Muscle layer of colon (tissue), 2 donors: ENCODE data around the gene MEPE.

Experiments
- H3K27ac ChIP-seq: one replicate; pipeline ENCODE4 v1.7.0; 2013; ENCODE audit warnings: low read depth, mild to moderate bottlenecking, low read length, moderate library complexity
- H3K27me3 ChIP-seq, 2 donors: one replicate each; pipeline ENCODE4 v1.7.0; 2013; ENCODE audit warnings: low read length in 2 of 2, mild to moderate bottlenecking in 2 of 2; ENCODE audit not compliant: insufficient read depth in 2 of 2, control insufficient read depth in 1 of 2
- H3K36me3 ChIP-seq: one replicate; pipeline ENCODE4 v1.7.0; 2013; ENCODE audit warnings: mild to moderate bottlenecking, low read length; ENCODE audit not compliant: insufficient read depth
- H3K4me1 ChIP-seq: one replicate; pipeline ENCODE4 v1.7.0; 2013; ENCODE audit warnings: mild to moderate bottlenecking, low read length; ENCODE audit not compliant: insufficient read depth
- H3K4me3 ChIP-seq, 2 donors: one replicate each; pipeline ENCODE4 v1.7.0; 2013; ENCODE audit warnings: low read length in 2 of 2, low read depth in 1 of 2, mild to moderate bottlenecking in 1 of 2, moderate library complexity in 1 of 2
- H3K9ac ChIP-seq: one replicate; pipeline ENCODE4 v1.7.0; 2013; ENCODE audit warnings: low read length
- H3K9me3 ChIP-seq: one replicate; pipeline ENCODE4 v1.7.0; 2013; ENCODE audit warnings: mild to moderate bottlenecking, low read length
- donor health status: abdominal sarcoma.
- donor health status: Adenocarcinoma of cecum.

Gene MEPE

DNA sequence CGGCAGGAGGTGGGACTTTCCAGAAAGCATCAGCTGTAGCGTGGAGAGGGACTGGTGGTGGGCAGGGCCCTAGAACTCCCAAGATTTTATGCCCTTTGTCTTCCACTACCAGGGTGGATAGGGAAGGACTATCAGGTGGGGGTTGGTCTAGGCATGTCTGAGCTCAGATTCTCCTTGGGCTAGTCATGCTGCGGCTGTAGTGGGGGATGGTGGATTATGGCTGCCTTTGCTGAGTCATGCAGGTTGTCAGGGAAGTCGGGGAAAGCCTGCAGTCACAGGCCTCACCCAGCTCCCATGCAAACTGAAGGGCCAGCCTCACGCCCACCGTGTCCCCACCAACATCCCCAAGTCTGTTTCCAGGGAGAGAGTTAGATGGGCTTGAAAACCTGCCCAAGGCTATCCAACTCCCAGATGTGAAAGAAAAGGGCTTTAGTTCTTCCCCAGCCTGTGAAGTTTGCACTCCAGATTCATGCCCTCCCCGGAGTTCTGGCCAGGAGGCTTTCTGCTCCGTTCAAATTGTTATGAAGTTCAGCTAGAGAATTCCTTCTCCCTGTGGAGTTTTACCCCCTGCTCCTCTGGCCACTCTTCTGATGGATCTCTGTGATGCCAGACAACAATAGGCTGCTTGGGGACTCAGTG lies 13.4 kb upstream of the MEPE start:
- Histone ChIP-seq H3K36me3 (no peaks in the 10 kb centered on the region), H3K27ac (no peak overlapping the region), H3K4me1 (no peaks in the 10 kb centered on the region), H3K27me3 (no peaks in the 10 kb centered on the region), H3K4me3 (no peak overlapping the region), H3K9ac (no peak overlapping the region), H3K9me3 (no peaks in the 10 kb centered on the region)

DNA sequence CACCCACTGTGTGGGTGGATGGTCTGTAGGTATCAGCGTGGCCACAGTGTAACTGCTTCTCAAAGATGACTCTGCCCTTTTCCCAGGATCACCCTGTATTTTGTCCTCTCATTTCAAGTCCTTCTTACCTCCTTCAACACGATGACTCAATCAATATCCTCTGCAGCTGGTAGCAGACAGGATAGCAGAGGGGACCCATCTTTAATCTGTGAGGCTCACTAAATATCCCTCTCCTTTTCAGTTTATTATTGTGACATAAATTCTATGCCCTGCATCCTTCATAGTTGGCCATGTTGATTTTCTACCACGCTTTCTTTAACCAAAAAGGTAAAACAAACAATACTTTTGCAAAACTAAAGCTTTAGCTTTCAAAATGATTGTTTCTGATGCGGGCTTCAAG lies 9.6 kb upstream of the MEPE start:
- Histone ChIP-seq H3K9ac (no peak overlapping the region), H3K4me3 (no peak overlapping the region), H3K4me1 (no peaks in the 10 kb centered on the region), H3K27me3 (no peaks in the 10 kb centered on the region), H3K9me3 (no peaks in the 10 kb centered on the region), H3K27ac (no peak overlapping the region), H3K36me3 (no peaks in the 10 kb centered on the region)

DNA sequence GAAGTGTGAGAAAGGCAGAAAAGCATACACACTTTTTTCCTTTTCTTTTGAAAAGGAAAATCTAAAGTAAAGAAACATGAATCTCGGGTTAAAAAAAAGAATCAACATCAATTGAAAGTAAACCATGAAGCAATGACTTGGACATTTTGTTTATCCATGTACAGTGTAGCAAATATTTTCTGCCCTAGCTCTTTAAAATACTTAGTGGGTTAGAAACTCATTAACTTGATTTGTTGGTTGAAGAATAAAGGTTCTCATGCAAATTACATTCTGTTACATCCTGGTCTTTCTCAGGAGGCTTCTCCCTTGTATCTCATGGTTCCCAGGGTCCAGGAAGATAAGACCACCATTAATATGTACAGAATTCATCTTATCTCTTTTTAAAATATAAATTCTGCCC lies 9.0 kb upstream of the MEPE start:
- no peak overlapping the region for H3K4me3 ChIP-seq
- H3K9me3 ChIP-seq: no peaks in the 10 kb centered on the region

GRCh38 chr4:87824352-87824751 lies 8.4 kb upstream of the MEPE start:
- no peaks in the 10 kb centered on the region for H3K36me3 ChIP-seq
- no peaks in the 10 kb centered on the region for H3K27me3 ChIP-seq
- H3K9me3 ChIP-seq: no peaks in the 10 kb centered on the region

More for the DNA sequence above, 9.0 kb upstream of the MEPE start:
- Histone ChIP-seq H3K9ac (no peak overlapping the region), H3K27ac (no peak overlapping the region), H3K36me3 (no peaks in the 10 kb centered on the region), H3K4me1 (no peaks in the 10 kb centered on the region), H3K27me3 (no peaks in the 10 kb centered on the region)

GRCh38 chr4:87834401-87834800 lies 1.6 kb downstream of the MEPE start:
- H3K36me3 ChIP-seq: no peaks in the 10 kb centered on the region
- H3K4me3 ChIP-seq: no peak overlapping the region
- no peaks in the 10 kb centered on the region for H3K27me3 ChIP-seq
- H3K9me3 ChIP-seq: no peaks in the 10 kb centered on the region
- no peak overlapping the region for H3K9ac ChIP-seq
- peaks cover 4% of the 10 kb centered on the region for H3K4me1 ChIP-seq
- H3K27ac ChIP-seq: no peak overlapping the region

More at GRCh38 chr4:87824352-87824751, 8.4 kb upstream of the MEPE start:
- Histone ChIP-seq H3K4me1 (no peaks in the 10 kb centered on the region), H3K9ac (no peak overlapping the region), H3K4me3 (no peak overlapping the region), H3K27ac (no peak overlapping the region)

- no peaks in the 10 kb centered on the region for H3K9me3 ChIP-seq
- no peak overlapping the region for H3K4me3 ChIP-seq
- no peaks in the 10 kb centered on the region for H3K36me3 ChIP-seq
- no peak overlapping the region for H3K27ac ChIP-seq
- H3K9ac ChIP-seq: no peak overlapping the region
- H3K4me1 ChIP-seq: peaks cover 7% of the 10 kb centered on the region
- H3K27me3 ChIP-seq: no peaks in the 10 kb centered on the region
Measured at GRCh38 chr4:87835197-87835596, 2.4 kb downstream of the MEPE start.

GRCh38 chr4:87835743-87836142 lies 3.0 kb downstream of the MEPE start:
- no peak overlapping the region for H3K4me3 ChIP-seq
- H3K9ac ChIP-seq: no peak overlapping the region
- H3K36me3 ChIP-seq: no peaks in the 10 kb centered on the region
- peaks cover 7% of the 10 kb centered on the region for H3K4me1 ChIP-seq
- H3K27me3 ChIP-seq: no peaks in the 10 kb centered on the region
- no peaks in the 10 kb centered on the region for H3K9me3 ChIP-seq
- H3K27ac ChIP-seq: no peak overlapping the region

DNA sequence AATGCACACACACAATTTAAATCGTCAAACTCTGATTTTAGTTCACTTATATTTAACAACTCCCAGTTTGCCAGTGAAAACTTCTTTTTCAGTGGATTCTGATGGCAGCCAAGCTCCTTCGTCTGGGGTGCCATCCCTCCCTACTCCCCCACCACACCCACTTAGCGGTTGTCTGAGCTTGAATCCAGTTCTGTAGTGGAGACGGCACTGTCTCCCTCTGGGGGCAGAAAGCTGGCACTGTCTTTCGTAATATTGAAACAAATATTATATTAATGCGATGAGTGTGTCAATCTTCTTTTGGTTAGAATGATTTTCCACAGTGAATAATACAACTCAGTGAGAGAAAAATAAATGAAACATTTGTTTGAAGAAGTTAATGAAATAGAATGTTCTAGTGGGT lies 5.4 kb downstream of the MEPE start:
- no peak overlapping the region for H3K4me3 ChIP-seq
- no peaks in the 10 kb centered on the region for H3K36me3 ChIP-seq
- H3K27ac ChIP-seq: no peak overlapping the region
- H3K9ac ChIP-seq: no peak overlapping the region
- no peaks in the 10 kb centered on the region for H3K9me3 ChIP-seq
- H3K4me1 ChIP-seq: peaks cover 7% of the 10 kb centered on the region
- no peaks in the 10 kb centered on the region for H3K27me3 ChIP-seq

- no peak overlapping the region for H3K9ac ChIP-seq
- no peak overlapping the region for H3K4me3 ChIP-seq
- H3K9me3 ChIP-seq: no peaks in the 10 kb centered on the region
- no peaks in the 10 kb centered on the region for H3K36me3 ChIP-seq
- H3K27me3 ChIP-seq: no peaks in the 10 kb centered on the region
- peaks cover 7% of the 10 kb centered on the region for H3K4me1 ChIP-seq
- H3K27ac ChIP-seq: no peak overlapping the region
Measured at GRCh38 chr4:87838890-87839591, 6.3 kb downstream of the MEPE start.

- Histone ChIP-seq H3K27ac (no peak overlapping the region), H3K36me3 (no peaks in the 10 kb centered on the region), H3K9me3 (no peaks in the 10 kb centered on the region), H3K4me1 (peaks cover 7% of the 10 kb centered on the region), H3K4me3 (no peak overlapping the region), H3K9ac (no peak overlapping the region), H3K27me3 (no peaks in the 10 kb centered on the region)
Measured at GRCh38 chr4:87839592-87839946, 6.8 kb downstream of the MEPE start.

GRCh38 chr4:87840149-87840548 lies 7.4 kb downstream of the MEPE start:
- H3K4me3 ChIP-seq: no peak overlapping the region
- no peaks in the 10 kb centered on the region for H3K9me3 ChIP-seq
- H3K4me1 ChIP-seq: peaks cover 7% of the 10 kb centered on the region
- no peaks in the 10 kb centered on the region for H3K36me3 ChIP-seq
- no peak overlapping the region for H3K9ac ChIP-seq
- no peak overlapping the region for H3K27ac ChIP-seq
- no peaks in the 10 kb centered on the region for H3K27me3 ChIP-seq

GRCh38 chr4:87843936-87844335 lies 11.2 kb downstream of the MEPE start:
- no peaks in the 10 kb centered on the region for H3K36me3 ChIP-seq
- peaks cover 7% of the 10 kb centered on the region for H3K4me1 ChIP-seq
- no peaks in the 10 kb centered on the region for H3K27me3 ChIP-seq
- H3K9me3 ChIP-seq: no peaks in the 10 kb centered on the region
- H3K4me3 ChIP-seq: no peak overlapping the region
- no peak overlapping the region for H3K27ac ChIP-seq
- H3K9ac ChIP-seq: no peak overlapping the region
